DND-41 (cell line): ENCODE measurements around the gene AMER1.

ENCODE experiments used
- ATAC-seq: fragments of 200-7000 bp; cut with Tn5 transposase; 3 replicates; pipeline ENCODE4 v1.9.1; 2021; ENCODE audit warnings: low read depth; ENCODE audit not compliant: insufficient read depth
- DNase-seq: peaks from one replicate; pipeline ENCODE4 v3.0.0-alpha.2; 2020
- H2AFZ ChIP-seq: 2 replicates; pipeline ENCODE4 v1.6.0; 2012; ENCODE audit warnings: low read depth, low read length
- H3K27ac ChIP-seq: 2 replicates; pipeline ENCODE4 v1.5.1; 2012; ENCODE audit warnings: low read length, inconsistent platforms
- H3K27me3 ChIP-seq: fragments of 200-600 bp; sonication (generic); 2 replicates; pipeline ENCODE4 v1.6.0; 2012; ENCODE audit warnings: low read length, mild to moderate bottlenecking, inconsistent platforms; ENCODE audit not compliant: insufficient read depth, poor library complexity
- H3K36me3 ChIP-seq: 2 replicates; pipeline ENCODE4 v1.5.1; 2012; ENCODE audit warnings: low read length, inconsistent platforms; ENCODE audit not compliant: insufficient read depth
- H3K4me1 ChIP-seq: 2 replicates; pipeline ENCODE4 v1.5.1; 2012; ENCODE audit warnings: mild to moderate bottlenecking, low read length; ENCODE audit not compliant: insufficient read depth
- H3K4me2 ChIP-seq: 2 replicates; pipeline ENCODE4 v1.6.0; 2012; ENCODE audit warnings: mild to moderate bottlenecking, moderate library complexity, low read length, inconsistent platforms; ENCODE audit not compliant: insufficient read depth
- H3K4me3 ChIP-seq, 2 experiments: fragments of 200-600 bp in 1 of 2; shearing (Covaris generic) in 1 of 2; 2 replicates each; pipeline ENCODE4 v1.5.1; 2012 to 2016; ENCODE audit warnings: inconsistent platforms in 2 of 2, low read length in 2 of 2, mild to moderate bottlenecking in 2 of 2, low read depth in 1 of 2, moderate library complexity in 1 of 2
- H3K79me2 ChIP-seq: 2 replicates; pipeline ENCODE4 v1.6.0; 2012; ENCODE audit warnings: low read length, inconsistent platforms; ENCODE audit not compliant: insufficient read depth
- H3K9ac ChIP-seq: 2 replicates; pipeline ENCODE4 v1.6.0; 2012; ENCODE audit warnings: low read depth, mild to moderate bottlenecking, inconsistent platforms, low read length, moderate library complexity
- H3K9me3 ChIP-seq: 2 replicates; pipeline ENCODE4 v1.5.1; 2012; ENCODE audit warnings: low read length, moderate library complexity, mild to moderate bottlenecking, inconsistent platforms; ENCODE audit not compliant: insufficient read depth, severe bottlenecking
- H4K20me1 ChIP-seq: 2 replicates; pipeline ENCODE4 v1.6.0; 2012; ENCODE audit warnings: low read length; ENCODE audit not compliant: insufficient read depth
- EZH2 ChIP-seq: IDR thresholded peaks from 3 replicates; pipeline ENCODE4 v1.6.1; 2012; ENCODE audit warnings: borderline replicate concordance, low read depth, mild to moderate bottlenecking, moderate library complexity, low read length, inconsistent platforms; ENCODE audit not compliant: severe bottlenecking
- TF ChIP-seq, protein P1 (sequence below): IDR thresholded peaks from 2 replicates; pipeline ENCODE4 v1.5.1; 2012; ENCODE audit warnings: borderline replicate concordance, low read length, moderate library complexity, mild to moderate bottlenecking; ENCODE audit not compliant: poor library complexity, severe bottlenecking; ENCODE audit errors: extremely low read depth

Gene AMER1

DNA sequence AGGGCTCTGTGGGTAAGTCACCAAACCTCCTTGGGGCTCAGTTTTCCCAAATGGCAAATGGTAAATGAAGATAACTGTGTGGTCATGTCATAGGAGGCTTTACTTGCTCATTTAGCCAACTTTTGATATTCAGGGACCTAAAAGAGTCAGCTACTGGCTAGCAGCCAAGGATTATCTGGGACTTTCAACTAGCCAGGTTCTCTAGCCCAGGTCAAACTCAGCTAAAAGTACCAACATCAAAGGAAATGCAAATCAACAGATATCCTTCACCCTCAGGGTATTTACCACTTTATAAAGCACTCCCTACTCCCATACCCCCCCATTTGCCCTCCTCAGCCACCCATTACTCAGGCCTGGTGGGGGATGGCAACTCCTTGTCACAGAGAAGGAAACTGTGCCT is 7.5 kb downstream of the AMER1 start:
- Histone ChIP-seq H4K20me1 (peaks cover 3% of the 10 kb centered on the region; the same call in 1 of the 2 replicates), H3K4me2 (no peak overlapping the region), H3K27me3 (no peaks in the 10 kb centered on the region), H2AFZ (no peak overlapping the region), H3K27ac (no peak overlapping the region), H3K9ac (no peak overlapping the region), H3K9me3 (no peaks in the 10 kb centered on the region), H3K4me3 (no peak overlapping the region), H3K36me3 (peaks cover 4% of the 10 kb centered on the region), H3K4me1 (peaks cover 5% of the 10 kb centered on the region; the same call in 1 of the 2 replicates), H3K79me2 (peaks cover 53% of the 10 kb centered on the region)
- DNase-seq (no peak), ATAC-seq (no peak)
- TF ChIP-seq, protein P1, sequence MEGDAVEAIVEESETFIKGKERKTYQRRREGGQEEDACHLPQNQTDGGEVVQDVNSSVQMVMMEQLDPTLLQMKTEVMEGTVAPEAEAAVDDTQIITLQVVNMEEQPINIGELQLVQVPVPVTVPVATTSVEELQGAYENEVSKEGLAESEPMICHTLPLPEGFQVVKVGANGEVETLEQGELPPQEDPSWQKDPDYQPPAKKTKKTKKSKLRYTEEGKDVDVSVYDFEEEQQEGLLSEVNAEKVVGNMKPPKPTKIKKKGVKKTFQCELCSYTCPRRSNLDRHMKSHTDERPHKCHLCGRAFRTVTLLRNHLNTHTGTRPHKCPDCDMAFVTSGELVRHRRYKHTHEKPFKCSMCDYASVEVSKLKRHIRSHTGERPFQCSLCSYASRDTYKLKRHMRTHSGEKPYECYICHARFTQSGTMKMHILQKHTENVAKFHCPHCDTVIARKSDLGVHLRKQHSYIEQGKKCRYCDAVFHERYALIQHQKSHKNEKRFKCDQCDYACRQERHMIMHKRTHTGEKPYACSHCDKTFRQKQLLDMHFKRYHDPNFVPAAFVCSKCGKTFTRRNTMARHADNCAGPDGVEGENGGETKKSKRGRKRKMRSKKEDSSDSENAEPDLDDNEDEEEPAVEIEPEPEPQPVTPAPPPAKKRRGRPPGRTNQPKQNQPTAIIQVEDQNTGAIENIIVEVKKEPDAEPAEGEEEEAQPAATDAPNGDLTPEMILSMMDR: no peak
- TF ChIP-seq EZH2: no peak

DNA sequence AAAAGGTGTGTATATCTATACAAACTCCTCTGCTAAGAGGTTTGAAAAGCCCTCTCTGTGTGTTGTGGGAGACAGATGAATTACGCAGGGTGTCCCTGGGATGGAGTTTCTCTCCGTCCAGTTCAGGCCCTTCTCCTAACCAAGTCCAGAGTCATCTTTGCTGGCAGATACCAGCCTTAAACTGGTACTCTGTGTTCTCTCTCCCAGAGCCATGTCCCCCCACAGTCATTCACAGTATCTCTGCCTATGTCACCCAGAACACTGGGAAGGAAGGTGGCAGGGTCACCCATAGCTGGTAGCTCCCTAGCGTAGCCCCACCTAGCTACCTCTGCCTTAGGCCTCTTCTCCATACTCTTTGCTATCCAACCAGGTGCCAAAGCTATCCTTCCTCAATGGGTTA is 8.9 kb downstream of the AMER1 start:
- no peaks in the 10 kb centered on the region for H3K27me3 ChIP-seq
- no peak for DNase-seq
- no peak overlapping the region for H3K4me3 ChIP-seq
- no peak overlapping the region for H2AFZ ChIP-seq
- TF ChIP-seq, protein P1: no peak
- TF ChIP-seq EZH2: no peak
- no peak overlapping the region for H3K27ac ChIP-seq
- no peaks in the 10 kb centered on the region for H3K9me3 ChIP-seq
- H4K20me1 ChIP-seq: peaks cover 3% of the 10 kb centered on the region; the same call in 1 of the 2 replicates
- peaks cover 42% of the 10 kb centered on the region for H3K79me2 ChIP-seq
- no peak overlapping the region for H3K4me2 ChIP-seq
- H3K9ac ChIP-seq: no peak overlapping the region
- no peak for ATAC-seq
- H3K36me3 ChIP-seq: peaks cover 18% of the 10 kb centered on the region
- no peaks in the 10 kb centered on the region for H3K4me1 ChIP-seq

DNA sequence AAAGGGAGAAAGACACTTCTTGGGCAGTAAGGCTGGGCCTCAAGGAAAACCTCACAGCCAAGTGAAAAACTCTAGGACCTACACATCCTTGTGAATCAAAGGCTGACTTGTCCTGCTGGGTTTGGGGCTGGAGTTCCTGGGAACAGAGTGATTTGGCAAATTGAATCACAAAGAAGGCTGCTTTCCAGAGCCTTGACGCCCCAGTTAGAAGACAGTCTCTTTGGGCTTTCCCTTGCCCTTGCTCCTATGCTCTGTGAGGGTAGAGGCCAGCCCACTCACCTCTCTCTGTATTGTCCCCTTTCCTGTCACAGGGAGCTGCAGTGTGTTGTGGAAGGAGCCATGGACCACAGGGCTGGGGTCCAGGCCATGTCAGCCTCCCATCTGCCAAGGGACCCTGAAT is 9.6 kb downstream of the AMER1 start:
- Histone ChIP-seq H3K9me3 (no peaks in the 10 kb centered on the region), H4K20me1 (peaks cover 3% of the 10 kb centered on the region; the same call in 1 of the 2 replicates), H3K4me3 (no peak overlapping the region), H3K27ac (no peak overlapping the region), H2AFZ (no peak overlapping the region), H3K79me2 (peaks cover 35% of the 10 kb centered on the region), H3K4me1 (no peaks in the 10 kb centered on the region), H3K9ac (no peak overlapping the region), H3K27me3 (no peaks in the 10 kb centered on the region), H3K4me2 (no peak overlapping the region), H3K36me3 (peaks cover 25% of the 10 kb centered on the region)
- DNase-seq (no peak), ATAC-seq (no peak)
- TF ChIP-seq, protein P1: no peak
- no peak for TF ChIP-seq EZH2

DNA sequence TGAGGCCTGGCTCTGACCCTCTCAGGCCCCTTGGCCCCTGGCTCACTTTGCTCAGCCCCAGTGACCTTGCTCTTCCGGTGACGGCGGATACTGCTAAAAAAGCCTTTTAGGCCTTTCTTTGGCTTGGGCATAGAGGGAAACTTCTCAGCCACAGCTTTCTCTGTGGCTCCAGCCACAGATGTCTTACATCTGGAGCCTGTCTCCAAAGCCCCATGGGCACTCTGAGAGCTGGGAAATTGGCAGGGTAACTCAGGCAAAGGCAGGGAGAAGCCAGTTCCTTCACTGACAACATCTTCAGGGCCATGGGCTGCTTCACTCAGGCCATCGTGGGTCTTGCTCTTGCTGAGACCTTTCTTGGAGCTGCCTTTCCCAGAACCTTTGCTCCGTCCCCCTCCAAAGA is 12.8 kb downstream of the AMER1 start:
- Histone ChIP-seq H3K4me3 (no peak overlapping the region), H3K4me1 (no peaks in the 10 kb centered on the region), H3K27ac (no peak overlapping the region), H4K20me1 (no peaks in the 10 kb centered on the region), H3K79me2 (peaks cover 10% of the 10 kb centered on the region; the same call in 1 of the 2 replicates), H3K36me3 (peaks cover 35% of the 10 kb centered on the region), H3K9ac (no peak overlapping the region), H2AFZ (no peak overlapping the region), H3K27me3 (no peaks in the 10 kb centered on the region), H3K9me3 (no peaks in the 10 kb centered on the region), H3K4me2 (no peak overlapping the region)
- ATAC-seq: no peak
- no peak for DNase-seq
- TF ChIP-seq, protein P1: no peak
- TF ChIP-seq EZH2: no peak
